H1 (cell line): ENCODE measurements around the gene RBP3.

Source experiments
- BCL11A ChIP-seq, 2 experiments: IDR thresholded peaks; one replicate each; pipeline ENCODE4 v1.6.1; 2011; ENCODE audit warnings: low read depth in 2 of 2, low read length in 2 of 2, mild to moderate bottlenecking in 2 of 2
- CREB1 ChIP-seq: IDR thresholded peaks from 2 replicates; pipeline ENCODE4 v1.6.1; 2012; ENCODE audit warnings: inconsistent platforms
- GABPA ChIP-seq: IDR thresholded peaks from 2 replicates; pipeline ENCODE4 v1.6.1; 2011; ENCODE audit warnings: mild to moderate bottlenecking, low read length, moderate library complexity, borderline replicate concordance; ENCODE audit not compliant: insufficient read depth
- PHF8 ChIP-seq: fragments of 200-600 bp; sonication (generic); conservative IDR thresholded peaks from 2 replicates; pipeline ENCODE4 v1.7.1; 2012; ENCODE audit warnings: low read depth, mild to moderate bottlenecking, inconsistent platforms, low read length, moderate library complexity
- POLR2A ChIP-seq, 2 experiments: IDR thresholded peaks; 1 replicate in 1 of 2; 2 replicates in 1 of 2; pipeline ENCODE4 v1.6.1; 2011; ENCODE audit warnings: low read depth in 2 of 2, low read length in 2 of 2, mild to moderate bottlenecking in 2 of 2; ENCODE audit errors: control extremely low read depth in 1 of 2
- SP2 ChIP-seq: IDR thresholded peaks from 2 replicates; pipeline ENCODE4 v1.6.1; 2012; ENCODE audit warnings: mild to moderate bottlenecking, low read length, inconsistent platforms
- TF ChIP-seq, protein P1 (sequence below), 3 experiments: IDR thresholded peaks; 1 replicate in 2 of 3; 2 replicates in 1 of 3; pipeline versions ENCODE4 v1.5.1 to v1.6.1; 2011; ENCODE audit warnings: low read length in 3 of 3, mild to moderate bottlenecking in 3 of 3, inconsistent platforms in 2 of 3, low read depth in 1 of 3, moderate library complexity in 1 of 3; ENCODE audit not compliant: insufficient read depth in 1 of 3; ENCODE audit errors: control extremely low read depth in 1 of 3

DNA sequence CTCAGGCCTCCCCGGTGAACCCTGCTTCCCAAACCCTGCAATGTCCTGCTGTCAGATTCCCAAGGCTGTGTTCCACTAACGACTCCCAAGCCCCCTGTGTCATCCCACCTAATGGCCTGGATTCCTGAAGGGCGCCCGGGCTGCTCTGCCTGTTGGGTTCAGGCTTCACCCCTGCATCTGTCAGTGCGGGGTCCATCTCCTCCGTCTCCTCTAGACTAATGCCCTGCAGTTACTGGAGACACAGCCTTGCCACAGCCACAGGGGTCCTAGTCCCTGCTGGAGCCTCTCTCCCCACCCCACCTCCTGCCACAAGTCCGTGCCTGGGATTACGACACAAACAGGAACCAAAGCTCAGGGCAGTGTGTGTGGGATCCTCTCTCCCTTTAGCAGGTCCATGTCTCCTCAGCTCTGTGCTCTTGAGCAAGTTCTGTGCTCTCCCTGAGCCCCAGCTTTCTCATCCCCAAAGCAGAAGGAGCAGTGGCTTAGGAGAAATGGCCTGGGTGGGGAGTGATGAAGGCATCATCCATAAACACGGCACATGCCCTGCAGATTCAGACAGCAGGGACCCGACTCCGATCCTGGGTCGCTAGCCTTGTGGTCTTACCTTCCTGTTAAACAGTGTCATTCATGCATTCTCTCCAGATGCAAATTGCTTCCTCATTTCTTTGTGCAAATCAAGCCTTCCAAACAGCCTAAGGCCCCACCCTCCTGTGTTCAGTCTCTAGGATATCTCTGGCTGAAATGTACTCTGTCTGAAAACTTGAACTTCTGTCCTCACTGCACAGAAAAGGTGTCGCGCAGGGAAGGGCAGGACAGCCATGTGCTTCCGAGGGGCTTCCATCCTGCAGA, 8.2 kb upstream of the RBP3 start:
- no peak for TF ChIP-seq POLR2A (IDR thresholded peaks at IDR 0.05; ENCODE audit: control extremely low read depth in 1 of 2, low read depth in 2 of 2, low read length in 2 of 2)
- no peak for TF ChIP-seq PHF8
- no peak for TF ChIP-seq SP2
- TF ChIP-seq, protein P1, sequence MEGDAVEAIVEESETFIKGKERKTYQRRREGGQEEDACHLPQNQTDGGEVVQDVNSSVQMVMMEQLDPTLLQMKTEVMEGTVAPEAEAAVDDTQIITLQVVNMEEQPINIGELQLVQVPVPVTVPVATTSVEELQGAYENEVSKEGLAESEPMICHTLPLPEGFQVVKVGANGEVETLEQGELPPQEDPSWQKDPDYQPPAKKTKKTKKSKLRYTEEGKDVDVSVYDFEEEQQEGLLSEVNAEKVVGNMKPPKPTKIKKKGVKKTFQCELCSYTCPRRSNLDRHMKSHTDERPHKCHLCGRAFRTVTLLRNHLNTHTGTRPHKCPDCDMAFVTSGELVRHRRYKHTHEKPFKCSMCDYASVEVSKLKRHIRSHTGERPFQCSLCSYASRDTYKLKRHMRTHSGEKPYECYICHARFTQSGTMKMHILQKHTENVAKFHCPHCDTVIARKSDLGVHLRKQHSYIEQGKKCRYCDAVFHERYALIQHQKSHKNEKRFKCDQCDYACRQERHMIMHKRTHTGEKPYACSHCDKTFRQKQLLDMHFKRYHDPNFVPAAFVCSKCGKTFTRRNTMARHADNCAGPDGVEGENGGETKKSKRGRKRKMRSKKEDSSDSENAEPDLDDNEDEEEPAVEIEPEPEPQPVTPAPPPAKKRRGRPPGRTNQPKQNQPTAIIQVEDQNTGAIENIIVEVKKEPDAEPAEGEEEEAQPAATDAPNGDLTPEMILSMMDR (IDR thresholded peaks at IDR 0.05; ENCODE audit: control extremely low read depth in 1 of 3, insufficient read depth in 1 of 3, low read depth in 1 of 3, low read length in 3 of 3): no peak
- TF ChIP-seq BCL11A (IDR thresholded peaks at IDR 0.05; ENCODE audit: low read depth in 2 of 2, low read length in 2 of 2): no peak
- no peak for TF ChIP-seq GABPA
- no peak for TF ChIP-seq CREB1
